ENCODE measurements around the gene BCAP31.

GRCh38 chrX:153763989-153764755 lies 40.0 kb upstream of the BCAP31 start, which contains the start of gene PLXNB3:
- TF ChIP-seq CTCF (IDR thresholded peaks at IDR 0.05) (peak in 3 of 4 experiments; percentile 78 to 92 (median 79)), POLR2AphosphoS5 (IDR thresholded peaks at IDR 0.05) (peak; percentile 32)

All from gastroesophageal sphincter (tissue), 3 donors.